H9 (cell line): ENCODE data around the gene ESRRA. TPM values are rescaled to one million over a fixed set of nuclear protein-coding genes. Genes with fewer than 3 reads are reported as not detected.

Source experiments
- DNase-seq: peaks from one replicate; pipeline ENCODE4 v3.0.0-alpha.2; 2017
- H2AFZ ChIP-seq: one replicate; pipeline ENCODE4 v1.6.1; 2013; ENCODE audit warnings: mild to moderate bottlenecking, low read length, control low read depth, moderate library complexity
- H2AK5ac ChIP-seq: 2 replicates; pipeline ENCODE4 v1.6.1; 2013; ENCODE audit warnings: low read length, control low read depth, mixed read lengths; ENCODE audit not compliant: insufficient read length
- H2BK120ac ChIP-seq: one replicate; pipeline ENCODE4 v1.6.1; 2013; ENCODE audit warnings: low read depth, mild to moderate bottlenecking, low read length, control low read depth, inconsistent platforms; ENCODE audit not compliant: poor library complexity, severe bottlenecking
- H2BK12ac ChIP-seq: 2 replicates; pipeline ENCODE4 v1.6.1; 2013; ENCODE audit warnings: low read length, control low read depth, mixed read lengths, low read depth; ENCODE audit not compliant: insufficient read length
- H2BK15ac ChIP-seq: 2 replicates; pipeline ENCODE4 v1.6.1; 2013; ENCODE audit warnings: low read depth, low read length, control low read depth
- H2BK20ac ChIP-seq: one replicate; pipeline ENCODE4 v1.6.1; 2013; ENCODE audit warnings: low read depth, mild to moderate bottlenecking, low read length, control low read depth, inconsistent platforms; ENCODE audit not compliant: poor library complexity, severe bottlenecking
- H2BK5ac ChIP-seq: 2 replicates; pipeline ENCODE4 v1.6.1; 2013; ENCODE audit warnings: low read length, control low read depth, mixed read lengths; ENCODE audit not compliant: insufficient read length
- H3K14ac ChIP-seq: 2 replicates; pipeline ENCODE4 v1.6.1; 2013; ENCODE audit warnings: low read length, control low read depth; ENCODE audit not compliant: insufficient read depth
- H3K18ac ChIP-seq: 2 replicates; pipeline ENCODE4 v1.6.1; 2013; ENCODE audit warnings: low read depth, mild to moderate bottlenecking, mixed read lengths, low read length, control low read depth; ENCODE audit not compliant: insufficient read length
- H3K23ac ChIP-seq: 2 replicates; pipeline ENCODE4 v1.6.1; 2013; ENCODE audit warnings: low read length, control low read depth, mixed read lengths, low read depth; ENCODE audit not compliant: insufficient read length
- H3K23me2 ChIP-seq: 2 replicates; pipeline ENCODE4 v1.6.1; 2013; ENCODE audit warnings: low read depth, mild to moderate bottlenecking, mixed read lengths, low read length, control low read depth; ENCODE audit not compliant: insufficient read length, poor library complexity, severe bottlenecking
- H3K27ac ChIP-seq: 2 replicates; pipeline ENCODE4 v1.5.1; 2013; ENCODE audit warnings: low read length, control low read depth, mixed read lengths, low read depth; ENCODE audit not compliant: insufficient read length
- H3K27me3 ChIP-seq: 2 replicates; pipeline ENCODE4 v1.6.1; 2013; ENCODE audit warnings: low read length, control low read depth, inconsistent platforms; ENCODE audit not compliant: insufficient read depth
- H3K4ac ChIP-seq: 2 replicates; pipeline ENCODE4 v1.6.1; 2013; ENCODE audit warnings: low read depth, mild to moderate bottlenecking, control low read depth, inconsistent platforms, low read length, moderate library complexity
- H3K4me1 ChIP-seq: 2 replicates; pipeline ENCODE4 v1.6.1; 2013; ENCODE audit warnings: low read length, control low read depth, inconsistent platforms; ENCODE audit not compliant: insufficient read depth
- H3K4me2 ChIP-seq: 2 replicates; pipeline ENCODE4 v1.6.1; 2013; ENCODE audit warnings: low read length, control low read depth, mixed read lengths; ENCODE audit not compliant: insufficient read length, insufficient read depth
- H3K56ac ChIP-seq: 2 replicates; pipeline ENCODE4 v1.6.1; 2013; ENCODE audit warnings: low read depth, mild to moderate bottlenecking, mixed read lengths, low read length, control low read depth; ENCODE audit not compliant: insufficient read length
- H3K79me1 ChIP-seq: 2 replicates; pipeline ENCODE4 v1.6.1; 2013; ENCODE audit warnings: low read depth, mild to moderate bottlenecking, moderate library complexity, low read length, control low read depth, inconsistent platforms; ENCODE audit not compliant: insufficient read depth, poor library complexity, severe bottlenecking
- H3K79me2 ChIP-seq: 2 replicates; pipeline ENCODE4 v1.6.1; 2013; ENCODE audit warnings: low read length, control low read depth, inconsistent platforms; ENCODE audit not compliant: insufficient read depth
- H3K9ac ChIP-seq: 2 replicates; pipeline ENCODE4 v1.6.1; 2013; ENCODE audit warnings: low read length, control low read depth, mixed read lengths; ENCODE audit not compliant: insufficient read length; ENCODE audit errors: extremely low read depth
- H3K9me3 ChIP-seq: one replicate; pipeline ENCODE4 v1.6.1; 2013; ENCODE audit warnings: low read depth, low read length, inconsistent platforms; ENCODE audit not compliant: control insufficient read depth
- H3T11ph ChIP-seq: one replicate; pipeline ENCODE4 v1.6.1; 2013; ENCODE audit warnings: mild to moderate bottlenecking, low read length, control low read depth, inconsistent platforms
- H4K20me1 ChIP-seq: one replicate; pipeline ENCODE4 v1.6.1; 2013; ENCODE audit not compliant: control insufficient read depth, insufficient read length, insufficient read depth
- H4K5ac ChIP-seq: 2 replicates; pipeline ENCODE4 v1.6.1; 2013; ENCODE audit warnings: low read depth, mild to moderate bottlenecking, mixed read lengths, low read length, control low read depth; ENCODE audit not compliant: insufficient read length
- H4K8ac ChIP-seq: replicated peaks from 2 replicates; pipeline ENCODE4 v1.6.1; 2013; ENCODE audit warnings: low read length, control low read depth, mixed read lengths, low read depth; ENCODE audit not compliant: insufficient read length
- H4K91ac ChIP-seq: 2 replicates; pipeline ENCODE4 v1.6.1; 2013; ENCODE audit warnings: low read depth, mild to moderate bottlenecking, moderate library complexity, mixed read lengths, low read length, control low read depth; ENCODE audit not compliant: insufficient read length
- H3K27ac Mint-ChIP-seq, 3 experiments: 2 replicates in 2 of 3; 3 replicates in 1 of 3; pipeline ENCODE4 v1.8.0; 2020 to 2021; ENCODE audit warnings: mixed read lengths in 3 of 3, mild to moderate bottlenecking in 1 of 3, moderate library complexity in 1 of 3
- H3K27me3 Mint-ChIP-seq: 2 replicates; pipeline ENCODE4 v1.8.0; 2021; ENCODE audit warnings: low read depth, mild to moderate bottlenecking, moderate library complexity, mixed read lengths
- H3K36me3 Mint-ChIP-seq, 3 experiments: 2 replicates in 2 of 3; 3 replicates in 1 of 3; pipeline ENCODE4 v1.8.0; 2020 to 2021; ENCODE audit warnings: low read depth in 3 of 3, mixed read lengths in 3 of 3; ENCODE audit not compliant: insufficient read depth in 1 of 3
- H3K4me1 Mint-ChIP-seq, 2 experiments: 2 replicates each; pipeline ENCODE4 v1.8.0; 2020; ENCODE audit warnings: mixed read lengths in 2 of 2
- H3K4me3 Mint-ChIP-seq, 2 experiments: 2 replicates in 1 of 2; 3 replicates in 1 of 2; pipeline ENCODE4 v1.8.0; 2020 to 2021; ENCODE audit warnings: mild to moderate bottlenecking in 2 of 2, mixed read lengths in 2 of 2, moderate library complexity in 1 of 2
- H3K9me3 Mint-ChIP-seq, 2 experiments: 2 replicates in 1 of 2; 3 replicates in 1 of 2; pipeline ENCODE4 v1.8.0; 2020; ENCODE audit warnings: mild to moderate bottlenecking in 2 of 2, mixed read lengths in 2 of 2, moderate library complexity in 1 of 2
- CTCF ChIP-seq: fragments of 200-600 bp; sonication (generic); conservative IDR thresholded peaks from 3 replicates; pipeline ENCODE4 v1.8.0; 2021; ENCODE audit warnings: antibody characterized with exemption, mild to moderate bottlenecking
- WGBS: extraction: QIAGEN DNeasy Blood & Tissue Kit; methylation state at CpG from one replicate; pipeline ENCODE4 v1.1.7; 2013; ENCODE audit warnings: missing lambda C conversion rate, low lambda C conversion rate, mixed read lengths; ENCODE audit not compliant: insufficient read length; ENCODE audit errors: extremely low coverage; 5-methylcytosine and 5-hydroxymethylcytosine counted together
- total RNA-seq: library from RNA; stranded (reverse); gene quantifications from 2 replicates; pipeline ENCODE4 v1.2.1, GENCODE V29; 2021

ESRRA gene
- total RNA-seq, 1 experiment from 2014 or later, result 42.3 TPM

- H2BK20ac ChIP-seq, result no peak overlapping the region
- H3K9ac ChIP-seq, result peak overlapping the region; percentile 74
- Mint-ChIP-seq H3K27me3 (peaks cover 42% of the 10 kb centered on the region), H3K4me3 (peak overlapping the region; percentile 84 to 91), H3K9me3 (no peaks in the 10 kb centered on the region), H3K36me3 (peaks cover 3 to 7% (median 6%) of the 10 kb centered on the region in 3 experiments; a peak in 5 of 7 replicates), H3K4me1 (peaks cover 21 to 22% of the 10 kb centered on the region in 2 experiments), H3K27ac (peak overlapping the region; percentile 98 to 100 (median 99))
- H4K8ac ChIP-seq, result no peak overlapping the region
- peak overlapping the region; percentile 71 for H2BK120ac ChIP-seq
- peak overlapping the region; percentile 36 for H4K5ac ChIP-seq
- H4K91ac ChIP-seq, result no peak overlapping the region
- H3K4ac ChIP-seq, result peak overlapping the region; percentile 30; the same call in 1 of the 2 replicates
- H4K20me1 ChIP-seq, result no peaks in the 10 kb centered on the region
- H3K79me1 ChIP-seq, result peaks cover 5% of the 10 kb centered on the region
- H3K18ac ChIP-seq, result peak overlapping the region; percentile 98
- peaks cover 2% of the 10 kb centered on the region; the same call in 1 of the 2 replicates for H3K4me1 ChIP-seq
- H3K23me2 ChIP-seq, result peaks cover 18% of the 10 kb centered on the region
- H3T11ph ChIP-seq, result no peak overlapping the region
- peak; percentile 95 for TF ChIP-seq CTCF
- H3K27me3 ChIP-seq, result peaks cover 12% of the 10 kb centered on the region
- peak overlapping the region; percentile 93 for H3K14ac ChIP-seq
- no peak overlapping the region for H2BK15ac ChIP-seq
- H3K23ac ChIP-seq, result no peak overlapping the region
- H2AK5ac ChIP-seq, result no peak overlapping the region
- H2BK12ac ChIP-seq, result no peak overlapping the region
- DNase-seq, result peak; percentile 97
- peaks cover 3% of the 10 kb centered on the region; the same call in 1 of the 2 replicates for H3K79me2 ChIP-seq
- peak overlapping the region; percentile 69 for H2BK5ac ChIP-seq
- WGBS, result no CpG with 5 or more reads among the region's 46 CpGs
- no peak overlapping the region for H2AFZ ChIP-seq
- peak overlapping the region; percentile 57 for H3K4me2 ChIP-seq
- peak overlapping the region; percentile 95 for H3K27ac ChIP-seq
- no peak overlapping the region for H3K56ac ChIP-seq
- no peaks in the 10 kb centered on the region for H3K9me3 ChIP-seq
Observed at GRCh38 chr11:64304316-64305072, 830 bp upstream of the ESRRA start.
